Breast epithelium (tissue), 4 donors: Measurements from ENCODE around the gene ALK. TPM values are rescaled to one million over a fixed set of nuclear protein-coding genes. Genes with fewer than 3 reads are reported as not detected.
"Not testable (repeated sequence)": the region's sequence is repeated elsewhere in the genome, so short reads cannot be mapped to it uniquely, and the experiment has no call there.

Experiments
- DNase-seq, 2 donors: peaks; one replicate each; pipeline ENCODE4 v3.0.0-alpha.2; 2019; ENCODE audit warnings: low spot score in 2 of 2
- H3K27ac ChIP-seq, 2 donors: fragments of 200-600 bp; sonication (generic) in 1 of 2; one replicate each; pipeline ENCODE4 v1.5.1; 2016 to 2019; ENCODE audit warnings: mild to moderate bottlenecking in 1 of 2
- H3K27me3 ChIP-seq, 2 donors: fragments of 200-600 bp; sonication (generic) in 1 of 2; one replicate each; pipeline versions ENCODE4 v1.5.1 to v1.6.0; 2017 to 2019; ENCODE audit warnings: control low read depth in 1 of 2, mild to moderate bottlenecking in 1 of 2
- H3K36me3 ChIP-seq: fragments of 200-600 bp; one replicate; pipeline ENCODE4 v1.5.1; 2019
- H3K4me1 ChIP-seq, 2 donors: fragments of 200-600 bp; sonication (generic); one replicate each; pipeline ENCODE4 v1.5.1; 2016 to 2019; ENCODE audit warnings: control low read depth in 1 of 2
- H3K4me3 ChIP-seq, 3 donors: fragments of 200-600 bp; sonication (generic); 1 replicate in 2 of 3; 2 replicates in 1 of 3; pipeline ENCODE4 v1.5.1; 2016 to 2019; ENCODE audit warnings: mild to moderate bottlenecking in 3 of 3, moderate library complexity in 2 of 3
- H3K9me3 ChIP-seq, 2 donors: fragments of 200-600 bp; sonication (generic) in 1 of 2; one replicate each; pipeline ENCODE4 v1.5.1; 2016 to 2019; ENCODE audit warnings: control low read depth in 1 of 2
- POLR2A ChIP-seq: fragments of 450-650 bp; IDR thresholded peaks from one replicate; pipeline ENCODE4 v1.6.1; 2016; ENCODE audit warnings: antibody characterized with exemption, mild to moderate bottlenecking, moderate library complexity
- POLR2AphosphoS5 ChIP-seq, 3 donors: sonication (generic); formaldehyde crosslinking; IDR thresholded peaks; one replicate each; pipeline ENCODE4 v1.6.1; 2017; ENCODE audit warnings: antibody characterized with exemption in 3 of 3
- intact Hi-C: fragments of 100-400 bp; cut with DNase I; formaldehyde crosslinking; loops from one replicate; pipeline ENCODE4 v1.15.1; 2023; ENCODE audit warnings: low total_unique reads
- total RNA-seq, 3 donors: library from RNA; depleted of rRNA; stranded (reverse); fragments of >200 nt; gene quantifications; one replicate each; pipeline ENCODE4 v1.1.0, GENCODE V29; 2016
- TF ChIP-seq, protein P1 (sequence below), 3 donors: fragments of 450-650 bp; IDR thresholded peaks; one replicate each; pipeline ENCODE4 v1.5.1; 2016 to 2017; ENCODE audit warnings: antibody characterized with exemption in 3 of 3, mild to moderate bottlenecking in 3 of 3, moderate library complexity in 3 of 3

ALK gene
- total RNA-seq, 3 donors from 2014 or later: 0.33 to 5.6 (median 0.64) TPM

DNA sequence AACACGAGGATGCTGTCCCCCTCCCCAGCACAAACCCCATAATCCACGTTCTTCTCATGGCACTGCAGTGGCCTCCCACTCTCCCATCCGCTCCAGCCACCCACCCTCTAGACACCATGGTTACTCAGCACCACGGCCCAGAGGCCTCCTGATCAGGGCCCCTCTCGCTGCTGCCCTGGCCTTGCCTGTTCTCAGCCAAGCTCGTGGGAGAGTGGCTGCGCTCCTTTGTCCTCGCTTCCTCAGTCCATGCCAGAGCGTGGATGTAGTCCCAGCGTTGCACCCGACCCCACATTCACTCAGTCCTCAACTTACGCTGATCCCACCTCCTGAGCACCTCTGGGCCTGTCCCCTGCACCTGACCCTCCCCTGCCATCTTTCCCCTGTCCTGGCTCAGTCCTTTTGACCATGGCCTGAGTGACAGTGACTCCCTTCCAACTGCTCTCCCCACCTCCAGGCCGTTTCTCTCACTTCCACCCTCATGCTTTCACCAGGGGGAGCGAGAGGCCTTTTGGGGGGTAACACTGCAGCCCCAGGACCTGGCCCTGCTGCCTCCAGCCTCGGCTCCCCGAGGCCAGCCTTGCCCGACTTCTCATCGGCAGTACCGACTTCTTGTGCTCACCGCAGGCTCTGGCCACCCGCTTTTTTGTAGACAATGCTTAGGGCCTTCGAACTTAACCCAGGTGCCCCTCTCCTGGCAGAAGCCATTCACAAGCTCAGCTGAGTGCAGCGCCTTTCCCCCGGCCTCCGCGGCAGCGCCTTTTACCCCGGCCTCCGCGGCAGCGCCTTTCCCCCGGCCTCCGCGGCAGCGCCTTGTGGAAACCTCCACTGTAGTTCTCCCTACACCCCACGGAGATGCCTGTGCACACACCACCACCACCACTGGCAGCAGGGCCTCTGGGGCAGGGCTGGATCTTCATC is 674.7 kb downstream of the ALK start:
- H3K4me1 ChIP-seq: no peaks in the 10 kb centered on the region
- H3K4me3 ChIP-seq: no peak overlapping the region
- no peaks in the 10 kb centered on the region for H3K9me3 ChIP-seq
- no peaks in the 10 kb centered on the region for H3K27me3 ChIP-seq
- no peak for DNase-seq
- TF ChIP-seq, protein P1, sequence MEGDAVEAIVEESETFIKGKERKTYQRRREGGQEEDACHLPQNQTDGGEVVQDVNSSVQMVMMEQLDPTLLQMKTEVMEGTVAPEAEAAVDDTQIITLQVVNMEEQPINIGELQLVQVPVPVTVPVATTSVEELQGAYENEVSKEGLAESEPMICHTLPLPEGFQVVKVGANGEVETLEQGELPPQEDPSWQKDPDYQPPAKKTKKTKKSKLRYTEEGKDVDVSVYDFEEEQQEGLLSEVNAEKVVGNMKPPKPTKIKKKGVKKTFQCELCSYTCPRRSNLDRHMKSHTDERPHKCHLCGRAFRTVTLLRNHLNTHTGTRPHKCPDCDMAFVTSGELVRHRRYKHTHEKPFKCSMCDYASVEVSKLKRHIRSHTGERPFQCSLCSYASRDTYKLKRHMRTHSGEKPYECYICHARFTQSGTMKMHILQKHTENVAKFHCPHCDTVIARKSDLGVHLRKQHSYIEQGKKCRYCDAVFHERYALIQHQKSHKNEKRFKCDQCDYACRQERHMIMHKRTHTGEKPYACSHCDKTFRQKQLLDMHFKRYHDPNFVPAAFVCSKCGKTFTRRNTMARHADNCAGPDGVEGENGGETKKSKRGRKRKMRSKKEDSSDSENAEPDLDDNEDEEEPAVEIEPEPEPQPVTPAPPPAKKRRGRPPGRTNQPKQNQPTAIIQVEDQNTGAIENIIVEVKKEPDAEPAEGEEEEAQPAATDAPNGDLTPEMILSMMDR (IDR thresholded peaks at IDR 0.05): no peak
- no peak for TF ChIP-seq POLR2AphosphoS5 (IDR thresholded peaks at IDR 0.05)
- TF ChIP-seq POLR2A: no peak
- H3K27ac ChIP-seq: no peak overlapping the region
- H3K36me3 ChIP-seq: no peaks in the 10 kb centered on the region
- intact Hi-C loops: no loop called here

DNA sequence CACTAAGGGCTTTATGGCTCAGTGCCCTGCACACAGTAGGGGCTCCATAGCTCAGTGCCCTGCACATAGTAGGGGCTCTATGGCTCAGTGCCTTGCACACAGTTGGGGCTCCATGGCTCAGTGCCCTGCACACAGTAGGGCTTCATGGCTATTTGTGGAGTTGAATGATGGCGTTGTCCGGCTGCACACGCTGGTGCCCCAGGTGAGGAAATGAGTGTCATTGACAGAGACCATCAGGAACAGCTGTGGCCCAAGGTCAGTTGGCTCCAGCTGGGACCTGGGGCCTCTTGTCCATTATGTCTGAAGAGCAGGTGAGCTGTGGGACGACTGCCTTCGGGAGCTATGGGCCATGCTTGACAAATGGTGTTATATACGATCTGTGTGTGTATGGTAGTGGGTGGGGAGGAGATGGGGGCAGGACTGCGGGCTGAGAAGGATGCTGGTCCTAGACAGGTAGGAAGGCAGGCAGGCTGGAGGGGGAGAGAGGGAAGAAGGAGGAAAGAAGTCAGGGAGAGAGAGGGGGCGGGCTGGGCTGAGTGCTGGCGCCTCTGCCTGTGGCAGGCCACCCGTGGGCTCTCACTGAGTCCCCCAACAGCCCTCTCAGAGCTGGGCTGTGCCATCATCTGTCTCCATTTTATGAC is 675.5 kb downstream of the ALK start:
- intact Hi-C loops: no loop called here
- TF ChIP-seq, protein P1 (IDR thresholded peaks at IDR 0.05): no peak
- TF ChIP-seq POLR2A (no peak), POLR2AphosphoS5 (IDR thresholded peaks at IDR 0.05) (no peak)
- no peaks in the 10 kb centered on the region for H3K27me3 ChIP-seq
- H3K4me1 ChIP-seq: no peaks in the 10 kb centered on the region
- no peaks in the 10 kb centered on the region for H3K9me3 ChIP-seq
- no peak for DNase-seq
- no peak overlapping the region for H3K27ac ChIP-seq
- H3K4me3 ChIP-seq: no peak overlapping the region
- H3K36me3 ChIP-seq: no peaks in the 10 kb centered on the region

DNA sequence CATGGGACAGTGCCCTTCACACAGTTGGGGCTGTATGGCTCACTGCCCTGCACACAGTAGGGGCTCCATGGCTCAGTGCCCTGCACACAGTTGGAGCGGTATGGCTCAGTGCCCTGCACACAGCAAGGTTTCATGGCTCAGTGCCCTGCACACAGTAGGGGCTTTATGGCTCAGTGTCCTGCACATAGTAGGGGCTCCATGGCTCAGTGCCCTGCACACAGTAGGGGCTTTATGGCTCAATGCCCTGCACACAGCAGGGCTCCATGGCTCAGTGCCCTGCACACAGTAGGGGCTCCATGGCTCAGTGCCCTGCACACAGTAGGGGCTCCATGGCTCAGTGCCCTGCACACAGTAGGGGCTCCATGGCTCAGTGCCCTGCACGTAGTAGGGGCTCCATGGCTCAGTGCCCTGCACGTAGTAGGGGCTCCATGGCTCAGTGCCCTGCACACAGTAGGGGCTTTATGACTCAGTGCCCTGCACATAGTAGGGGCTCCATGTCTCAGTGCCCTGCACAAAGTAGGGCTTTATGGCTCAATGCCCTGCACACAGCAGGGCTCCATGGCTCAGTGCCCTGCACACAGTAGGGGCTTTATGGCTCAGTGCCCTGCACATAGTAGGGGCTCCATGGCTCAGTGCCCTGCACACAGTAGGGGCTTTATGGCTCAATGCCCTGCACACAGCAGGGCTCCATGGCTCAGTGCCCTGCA is 676.2 kb downstream of the ALK start:
- not testable (repeated sequence) for H3K9me3 ChIP-seq, H3K4me1 ChIP-seq

DNA sequence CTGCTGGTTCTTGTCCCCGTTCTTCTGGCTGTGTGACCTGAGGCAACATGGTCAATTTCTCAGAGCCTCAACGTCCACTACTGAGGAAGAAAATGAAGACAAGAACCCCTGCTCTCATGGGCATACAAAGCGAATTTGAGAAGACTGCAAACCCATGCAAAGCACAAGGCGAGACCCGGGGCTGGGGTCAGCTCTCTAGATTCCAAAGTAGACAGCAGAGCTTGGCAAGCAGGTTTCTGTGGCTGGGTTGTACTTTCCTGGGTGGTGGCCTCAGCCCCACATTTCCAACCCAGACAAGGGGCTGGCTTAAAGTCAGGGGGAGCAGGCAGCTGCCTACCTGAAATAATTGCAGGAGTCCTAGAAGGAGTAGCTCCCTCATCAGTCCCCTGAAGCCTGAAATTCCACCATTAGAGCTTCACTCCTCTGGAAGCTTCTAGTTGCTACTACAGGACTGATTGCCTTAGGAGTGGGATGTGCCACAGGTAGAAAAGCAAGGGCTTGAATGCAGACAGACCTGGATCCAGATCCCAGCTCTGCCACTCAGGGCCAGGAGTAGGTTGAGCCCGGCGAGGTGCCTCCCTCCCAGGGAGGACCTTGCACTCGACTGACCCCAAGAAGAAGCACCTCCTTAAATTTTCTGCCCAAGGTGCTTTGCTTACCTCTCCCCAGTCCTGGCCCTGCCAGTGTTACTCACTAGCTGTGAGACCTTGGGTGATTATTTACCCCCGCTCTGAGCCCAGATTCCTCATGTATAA is 678.6 kb downstream of the ALK start:
- H3K4me3 ChIP-seq: no peak overlapping the region
- H3K9me3 ChIP-seq: no peaks in the 10 kb centered on the region
- no peaks in the 10 kb centered on the region for H3K27me3 ChIP-seq
- DNase-seq: no peak
- no peaks in the 10 kb centered on the region for H3K36me3 ChIP-seq
- intact Hi-C loops: no loop called here
- H3K4me1 ChIP-seq: no peaks in the 10 kb centered on the region
- TF ChIP-seq POLR2AphosphoS5 (IDR thresholded peaks at IDR 0.05) (no peak), POLR2A (no peak)
- TF ChIP-seq, protein P1 (IDR thresholded peaks at IDR 0.05): no peak
- H3K27ac ChIP-seq: no peak overlapping the region

More for the DNA sequence above, 676.2 kb downstream of the ALK start:
- H3K27me3 ChIP-seq, intact Hi-C loops, H3K27ac ChIP-seq, H3K4me3 ChIP-seq, DNase-seq, H3K36me3 ChIP-seq: not testable (repeated sequence)

DNA sequence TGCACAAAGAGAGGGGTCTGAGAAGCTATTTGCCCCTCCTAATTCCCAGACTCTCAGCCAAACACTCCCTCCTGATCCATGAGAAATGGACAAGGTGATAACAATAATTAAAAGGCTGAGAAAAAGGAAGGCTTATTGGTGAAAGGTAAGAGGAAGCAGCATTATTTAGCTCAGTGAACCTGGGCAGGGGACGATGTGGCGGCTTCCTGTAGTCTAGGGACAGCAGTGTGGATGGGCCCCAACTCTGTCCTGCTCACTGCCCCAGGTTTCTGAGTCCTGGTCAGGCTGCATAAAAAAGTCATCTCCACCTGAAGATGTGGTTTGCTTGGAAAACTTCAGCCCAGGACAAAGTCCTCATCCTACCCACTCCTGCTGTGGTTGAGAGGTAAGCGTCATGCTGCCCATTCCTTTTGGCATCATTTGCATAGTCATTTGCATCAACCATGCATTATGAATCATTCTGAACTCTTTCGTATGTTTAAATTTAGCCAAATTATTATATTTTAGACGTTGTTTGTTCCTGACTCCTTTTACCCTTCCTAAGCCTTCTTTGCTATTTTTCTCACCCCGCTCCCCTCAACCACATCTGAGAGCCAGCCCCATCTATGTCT is 679.3 kb downstream of the ALK start:
- no peak for DNase-seq
- no peaks in the 10 kb centered on the region for H3K4me1 ChIP-seq
- H3K9me3 ChIP-seq: no peaks in the 10 kb centered on the region
- intact Hi-C loops: no loop called here
- H3K36me3 ChIP-seq: no peaks in the 10 kb centered on the region
- TF ChIP-seq POLR2A: no peak
- TF ChIP-seq, protein P1 (IDR thresholded peaks at IDR 0.05): no peak
- no peak for TF ChIP-seq POLR2AphosphoS5 (IDR thresholded peaks at IDR 0.05)
- no peaks in the 10 kb centered on the region for H3K27me3 ChIP-seq
- H3K27ac ChIP-seq: no peak overlapping the region
- no peak overlapping the region for H3K4me3 ChIP-seq
